ENCODE measurements around the gene ZFP90. TPM values are rescaled to one million over a fixed set of nuclear protein-coding genes. Genes with fewer than 3 reads are reported as not detected.
A peak's percentile ranks its signal among the peaks of the same experiment; 100 is the strongest.

The ZFP90 gene
- polyA plus RNA-seq, 2 donors, result 4.2 to 4.6 TPM

- Histone ChIP-seq H3K27ac (ENCODE audit: low read depth in 2 of 2, low read length in 1 of 2) (no peak overlapping the region), H3K36me3 (ENCODE audit: control insufficient read depth in 2 of 2, insufficient read depth in 2 of 2, low read length in 1 of 2) (peaks cover 8 to 19% of the 10 kb centered on the region in 2 donors), H3K4me3 (ENCODE audit: low read depth in 1 of 2, low read length in 2 of 2) (no peak overlapping the region), H3K4me1 (ENCODE audit: control insufficient read depth in 2 of 2, insufficient read depth in 2 of 2, low read length in 1 of 2) (no peaks in the 10 kb centered on the region), H3K9me3 (ENCODE audit: control insufficient read depth in 2 of 2, insufficient read depth in 1 of 2, low read depth in 1 of 2, low read length in 1 of 2) (peaks cover 29 to 32% of the 10 kb centered on the region in 2 donors), H3K27me3 (ENCODE audit: control insufficient read depth in 1 of 2, insufficient read depth in 2 of 2, low read length in 2 of 2) (peaks cover 0 to 3% of the 10 kb centered on the region in 2 donors)
- WGBS, 2 donors, result 97 to 99% methylated on average over 7 of the region's 7 CpGs
Observed at GRCh38 chr16:68563631-68564381, 24.7 kb downstream of the ZFP90 start.

- Histone ChIP-seq H3K9me3 (ENCODE audit: control insufficient read depth in 2 of 2, insufficient read depth in 1 of 2, low read depth in 1 of 2, low read length in 1 of 2) (peaks cover 29% of the 10 kb centered on the region in 2 donors), H3K4me1 (ENCODE audit: control insufficient read depth in 2 of 2, insufficient read depth in 2 of 2, low read length in 1 of 2) (no peaks in the 10 kb centered on the region), H3K27me3 (ENCODE audit: control insufficient read depth in 1 of 2, insufficient read depth in 2 of 2, low read length in 2 of 2) (peaks cover 0 to 3% of the 10 kb centered on the region in 2 donors), H3K4me3 (ENCODE audit: low read depth in 1 of 2, low read length in 2 of 2) (no peak overlapping the region), H3K27ac (ENCODE audit: low read depth in 2 of 2, low read length in 1 of 2) (no peak overlapping the region), H3K36me3 (ENCODE audit: control insufficient read depth in 2 of 2, insufficient read depth in 2 of 2, low read length in 1 of 2) (peaks cover 6 to 16% of the 10 kb centered on the region in 2 donors)
- 96 to 97% methylated on average over 9 of the region's 9 CpGs for WGBS, 2 donors
Observed at GRCh38 chr16:68564382-68564985, 25.4 kb downstream of the ZFP90 start.

DNA sequence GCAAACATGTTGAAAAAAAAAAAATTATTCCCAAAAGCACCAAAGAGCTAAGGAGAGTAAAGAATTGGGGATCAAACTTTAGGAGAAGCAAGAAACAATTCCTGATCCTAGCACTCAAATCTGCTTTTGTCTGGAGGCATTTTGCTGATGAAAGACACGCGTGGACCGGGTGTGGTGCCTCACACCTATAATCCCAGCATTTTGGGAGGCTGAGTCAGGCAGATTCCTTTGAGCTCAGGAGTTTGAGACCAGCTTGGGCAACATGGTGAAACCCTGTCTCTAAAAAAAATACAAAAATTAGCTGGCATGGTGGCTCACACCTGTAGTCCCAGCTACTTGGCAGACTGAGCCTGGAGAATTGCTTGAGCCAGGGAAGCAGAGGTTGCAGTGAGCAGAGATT lies 35.4 kb downstream of the ZFP90 start:
- no peak overlapping the region for H3K27ac ChIP-seq (ENCODE audit: low read depth in 2 of 2, low read length in 1 of 2)
- no peaks in the 10 kb centered on the region for H3K27me3 ChIP-seq (ENCODE audit: control insufficient read depth in 1 of 2, insufficient read depth in 2 of 2, low read length in 2 of 2)
- H3K4me1 ChIP-seq (ENCODE audit: control insufficient read depth in 2 of 2, insufficient read depth in 2 of 2, low read length in 1 of 2), result peaks cover 0 to 2% of the 10 kb centered on the region in 2 donors
- 55 to 56% methylated on average over 3 of the region's 3 CpGs for WGBS, 2 donors
- peaks cover 9 to 32% of the 10 kb centered on the region in 2 donors for H3K9me3 ChIP-seq (ENCODE audit: control insufficient read depth in 2 of 2, insufficient read depth in 1 of 2, low read depth in 1 of 2, low read length in 1 of 2)
- H3K4me3 ChIP-seq (ENCODE audit: low read depth in 1 of 2, low read length in 2 of 2), result no peak overlapping the region
- no peaks in the 10 kb centered on the region for H3K36me3 ChIP-seq (ENCODE audit: control insufficient read depth in 2 of 2, insufficient read depth in 2 of 2, low read length in 1 of 2)

GRCh38 chr16:68575082-68575481 lies 36.0 kb downstream of the ZFP90 start:
- 68 to 81% methylated on average over 3 of the region's 3 CpGs for WGBS, 2 donors
- Histone ChIP-seq H3K36me3 (ENCODE audit: control insufficient read depth in 2 of 2, insufficient read depth in 2 of 2, low read length in 1 of 2) (no peaks in the 10 kb centered on the region), H3K27me3 (ENCODE audit: control insufficient read depth in 1 of 2, insufficient read depth in 2 of 2, low read length in 2 of 2) (no peaks in the 10 kb centered on the region), H3K4me3 (ENCODE audit: low read depth in 1 of 2, low read length in 2 of 2) (no peak overlapping the region), H3K9me3 (ENCODE audit: control insufficient read depth in 2 of 2, insufficient read depth in 1 of 2, low read depth in 1 of 2, low read length in 1 of 2) (peaks cover 9 to 31% of the 10 kb centered on the region in 2 donors), H3K27ac (ENCODE audit: low read depth in 2 of 2, low read length in 1 of 2) (peak overlapping the region in 1 of 2 donors; percentile 47), H3K4me1 (ENCODE audit: control insufficient read depth in 2 of 2, insufficient read depth in 2 of 2, low read length in 1 of 2) (peaks cover 0 to 2% of the 10 kb centered on the region in 2 donors)

DNA sequence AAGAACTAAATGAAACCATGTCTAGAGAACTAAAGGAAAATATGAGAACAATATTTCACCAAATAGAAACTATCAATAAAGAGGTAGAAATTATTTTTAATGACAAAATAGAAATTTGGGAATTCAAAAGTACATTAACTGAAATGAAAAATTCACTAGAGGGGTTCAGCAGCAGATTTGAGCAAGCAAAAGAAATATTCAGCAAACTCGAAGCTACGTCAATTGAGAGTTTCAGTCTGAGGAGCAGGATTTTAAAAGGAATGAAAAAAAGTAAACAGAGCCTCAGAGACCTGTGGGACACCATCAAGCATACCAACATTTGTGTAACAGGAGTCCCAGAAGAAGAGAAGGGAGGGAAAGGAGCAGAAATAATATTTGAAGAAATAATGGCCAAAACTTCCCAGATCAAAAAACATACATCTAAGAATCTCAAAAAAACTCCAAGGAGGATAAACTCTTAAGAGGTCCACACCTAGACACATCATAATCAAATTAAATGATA lies 38.3 kb downstream of the ZFP90 start:
- Histone ChIP-seq H3K4me1 (ENCODE audit: control insufficient read depth in 2 of 2, insufficient read depth in 2 of 2, low read length in 1 of 2) (peaks cover 0 to 2% of the 10 kb centered on the region in 2 donors), H3K4me3 (ENCODE audit: low read depth in 1 of 2, low read length in 2 of 2) (no peak overlapping the region), H3K36me3 (ENCODE audit: control insufficient read depth in 2 of 2, insufficient read depth in 2 of 2, low read length in 1 of 2) (no peaks in the 10 kb centered on the region), H3K27me3 (ENCODE audit: control insufficient read depth in 1 of 2, insufficient read depth in 2 of 2, low read length in 2 of 2) (no peaks in the 10 kb centered on the region), H3K9me3 (ENCODE audit: control insufficient read depth in 2 of 2, insufficient read depth in 1 of 2, low read depth in 1 of 2, low read length in 1 of 2) (peaks cover 9 to 24% of the 10 kb centered on the region in 2 donors), H3K27ac (ENCODE audit: low read depth in 2 of 2, low read length in 1 of 2) (no peak overlapping the region)
- 94 to 98% methylated on average over 2 of the region's 2 CpGs for WGBS, 2 donors

DNA sequence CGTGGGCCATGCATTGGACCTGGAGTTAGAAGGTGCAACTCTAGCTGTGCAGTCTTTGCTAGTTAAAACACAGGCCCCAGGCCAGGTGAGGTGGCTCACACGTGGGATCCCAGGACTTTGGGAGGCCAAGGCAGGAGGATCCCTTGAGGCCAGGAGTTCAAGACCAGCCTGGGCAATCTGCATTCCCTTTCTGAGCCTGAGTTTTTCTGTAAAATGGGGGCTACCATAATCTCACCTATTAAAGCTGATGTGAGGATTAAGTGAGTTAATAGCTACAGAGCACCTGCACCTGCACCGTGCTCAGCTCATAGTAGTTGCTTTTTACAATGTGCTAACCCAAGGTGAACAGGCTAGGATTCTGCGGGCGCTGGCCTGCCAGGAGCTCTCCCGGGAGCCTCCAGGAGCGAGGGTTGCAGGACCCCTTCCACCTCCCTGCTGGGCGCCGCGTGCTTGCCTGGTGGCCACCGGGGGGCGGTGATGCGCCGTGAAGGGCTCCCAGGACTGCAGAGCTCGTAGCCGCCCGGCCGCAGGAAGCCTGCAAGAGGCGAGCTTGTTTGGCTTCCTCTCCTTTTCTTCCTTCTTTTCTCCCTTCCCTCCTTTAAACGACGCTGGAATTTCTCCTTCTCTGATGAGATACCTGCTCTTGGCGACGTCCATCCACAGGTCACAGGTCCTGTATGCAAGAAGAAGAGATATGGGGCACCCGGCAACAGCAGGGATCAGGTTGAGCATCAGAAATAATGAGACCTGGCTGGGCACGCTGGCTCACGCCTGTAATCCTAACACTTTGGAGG lies 51.3 kb downstream of the ZFP90 start:
- Histone ChIP-seq H3K27me3 (ENCODE audit: control insufficient read depth in 1 of 2, insufficient read depth in 2 of 2, low read length in 2 of 2) (no peaks in the 10 kb centered on the region), H3K4me3 (ENCODE audit: low read depth in 1 of 2, low read length in 2 of 2) (no peak overlapping the region), H3K27ac (ENCODE audit: low read depth in 2 of 2, low read length in 1 of 2) (peak overlapping the region in 1 of 2 donors; percentile 47), H3K36me3 (ENCODE audit: control insufficient read depth in 2 of 2, insufficient read depth in 2 of 2, low read length in 1 of 2) (no peaks in the 10 kb centered on the region), H3K9me3 (ENCODE audit: control insufficient read depth in 2 of 2, insufficient read depth in 1 of 2, low read depth in 1 of 2, low read length in 1 of 2) (no peaks in the 10 kb centered on the region), H3K4me1 (ENCODE audit: control insufficient read depth in 2 of 2, insufficient read depth in 2 of 2, low read length in 1 of 2) (peaks cover 0 to 2% of the 10 kb centered on the region in 2 donors)
- WGBS, 2 donors, result 10 to 11% methylated on average over 26 of the region's 26 CpGs

- Histone ChIP-seq H3K4me1 (ENCODE audit: control insufficient read depth in 2 of 2, insufficient read depth in 2 of 2, low read length in 1 of 2) (peaks cover 0 to 2% of the 10 kb centered on the region in 2 donors), H3K9me3 (ENCODE audit: control insufficient read depth in 2 of 2, insufficient read depth in 1 of 2, low read depth in 1 of 2, low read length in 1 of 2) (no peaks in the 10 kb centered on the region), H3K4me3 (ENCODE audit: low read depth in 1 of 2, low read length in 2 of 2) (no peak overlapping the region), H3K27ac (ENCODE audit: low read depth in 2 of 2, low read length in 1 of 2) (no peak overlapping the region), H3K27me3 (ENCODE audit: control insufficient read depth in 1 of 2, insufficient read depth in 2 of 2, low read length in 2 of 2) (no peaks in the 10 kb centered on the region), H3K36me3 (ENCODE audit: control insufficient read depth in 2 of 2, insufficient read depth in 2 of 2, low read length in 1 of 2) (no peaks in the 10 kb centered on the region)
- 94% methylated on average over 5 of the region's 5 CpGs for WGBS, 2 donors
Observed at GRCh38 chr16:68592466-68593337, 53.6 kb downstream of the ZFP90 start.

DNA sequence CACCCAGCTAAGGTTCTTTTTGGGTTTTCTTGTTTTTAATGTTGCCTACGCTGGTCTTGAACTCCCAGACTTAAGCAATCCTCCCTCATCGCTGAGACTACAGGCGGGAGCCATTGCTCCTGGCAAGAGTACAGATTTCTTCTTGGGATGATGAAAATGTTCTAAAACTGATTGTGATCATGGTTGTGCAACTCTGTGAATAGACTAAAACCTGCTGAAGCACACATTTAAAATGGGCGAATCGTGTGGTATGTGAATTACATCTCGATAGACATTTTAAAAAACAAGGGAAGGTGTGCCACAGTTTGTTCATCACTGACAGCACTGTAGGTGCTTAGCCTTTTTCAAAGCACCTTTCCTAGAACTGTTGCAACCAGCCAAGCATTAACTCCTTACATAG lies 57.2 kb downstream of the ZFP90 start:
- Histone ChIP-seq H3K4me1 (ENCODE audit: control insufficient read depth in 2 of 2, insufficient read depth in 2 of 2, low read length in 1 of 2) (no peaks in the 10 kb centered on the region), H3K27ac (ENCODE audit: low read depth in 2 of 2, low read length in 1 of 2) (no peak overlapping the region), H3K36me3 (ENCODE audit: control insufficient read depth in 2 of 2, insufficient read depth in 2 of 2, low read length in 1 of 2) (no peaks in the 10 kb centered on the region), H3K9me3 (ENCODE audit: control insufficient read depth in 2 of 2, insufficient read depth in 1 of 2, low read depth in 1 of 2, low read length in 1 of 2) (no peaks in the 10 kb centered on the region), H3K27me3 (ENCODE audit: control insufficient read depth in 1 of 2, insufficient read depth in 2 of 2, low read length in 2 of 2) (no peaks in the 10 kb centered on the region), H3K4me3 (ENCODE audit: low read depth in 1 of 2, low read length in 2 of 2) (no peak overlapping the region)
- 70% methylated on average over 6 of the region's 6 CpGs for WGBS, 2 donors

- Histone ChIP-seq H3K9me3 (ENCODE audit: control insufficient read depth in 2 of 2, insufficient read depth in 1 of 2, low read depth in 1 of 2, low read length in 1 of 2) (no peaks in the 10 kb centered on the region), H3K4me1 (ENCODE audit: control insufficient read depth in 2 of 2, insufficient read depth in 2 of 2, low read length in 1 of 2) (no peaks in the 10 kb centered on the region), H3K27me3 (ENCODE audit: control insufficient read depth in 1 of 2, insufficient read depth in 2 of 2, low read length in 2 of 2) (no peaks in the 10 kb centered on the region), H3K36me3 (ENCODE audit: control insufficient read depth in 2 of 2, insufficient read depth in 2 of 2, low read length in 1 of 2) (no peaks in the 10 kb centered on the region), H3K4me3 (ENCODE audit: low read depth in 1 of 2, low read length in 2 of 2) (no peak overlapping the region), H3K27ac (ENCODE audit: low read depth in 2 of 2, low read length in 1 of 2) (no peak overlapping the region)
- WGBS, 2 donors, result 96 to 98% methylated on average over 1 of the region's 1 CpG
Observed at GRCh38 chr16:68599586-68599985, 60.5 kb downstream of the ZFP90 start.
